Peyer's patch (tissue), 4 donors: ENCODE results near the gene TSPAN9. TPM values are rescaled to one million over a fixed set of nuclear protein-coding genes. Genes with fewer than 3 reads are reported as not detected.

Source experiments
- DNase-seq, 3 donors: peaks; one replicate each; pipeline ENCODE4 v3.0.0-alpha.2; 2017 to 2019
- H3K27ac ChIP-seq, 4 donors: fragments of 200-600 bp; sonication (generic); one replicate each; pipeline ENCODE4 v1.5.1; 2016 to 2019
- H3K27me3 ChIP-seq, 2 donors: fragments of 200-600 bp; sonication (generic); one replicate each; pipeline ENCODE4 v1.5.1; 2019
- H3K36me3 ChIP-seq, 3 donors: fragments of 200-600 bp; sonication (generic); one replicate each; pipeline ENCODE4 v1.5.1; 2016 to 2019
- H3K4me1 ChIP-seq, 4 donors: fragments of 200-600 bp; sonication (generic); one replicate each; pipeline ENCODE4 v1.5.1; 2016 to 2019
- H3K4me3 ChIP-seq, 4 donors: fragments of 200-600 bp; sonication (generic); 1 replicate in 3 of 4; 2 replicates in 1 of 4; pipeline ENCODE4 v1.5.1; 2016 to 2019; ENCODE audit warnings: mild to moderate bottlenecking in 1 of 4
- H3K9me3 ChIP-seq, 4 donors: fragments of 200-600 bp; sonication (generic); one replicate each; pipeline ENCODE4 v1.5.1; 2016 to 2019; ENCODE audit warnings: mild to moderate bottlenecking in 1 of 4
- CTCF ChIP-seq, 6 experiments: fragments of 450-650 bp in 4 of 6; fragments of 200-600 bp in 2 of 6; sonication (generic) in 1 of 6; IDR thresholded peaks; one replicate each; pipeline ENCODE4 v1.5.1; 2017 to 2019; ENCODE audit warnings: antibody characterized with exemption in 6 of 6, mild to moderate bottlenecking in 3 of 6, moderate library complexity in 1 of 6
- POLR2A ChIP-seq, 2 donors: fragments of 450-650 bp; IDR thresholded peaks; one replicate each; pipeline ENCODE4 v1.5.1; 2017; ENCODE audit warnings: antibody characterized with exemption in 2 of 2, mild to moderate bottlenecking in 2 of 2, moderate library complexity in 2 of 2
- total RNA-seq, 4 donors: library from RNA; depleted of rRNA; stranded (reverse); fragments of >200 nt; gene quantifications; one replicate each; pipeline ENCODE4 v1.1.0, GENCODE V29; 2016

Gene TSPAN9
- total RNA-seq, 4 donors from 2014 or later, result 7.5 to 23.9 (median 11.8) TPM

DNA sequence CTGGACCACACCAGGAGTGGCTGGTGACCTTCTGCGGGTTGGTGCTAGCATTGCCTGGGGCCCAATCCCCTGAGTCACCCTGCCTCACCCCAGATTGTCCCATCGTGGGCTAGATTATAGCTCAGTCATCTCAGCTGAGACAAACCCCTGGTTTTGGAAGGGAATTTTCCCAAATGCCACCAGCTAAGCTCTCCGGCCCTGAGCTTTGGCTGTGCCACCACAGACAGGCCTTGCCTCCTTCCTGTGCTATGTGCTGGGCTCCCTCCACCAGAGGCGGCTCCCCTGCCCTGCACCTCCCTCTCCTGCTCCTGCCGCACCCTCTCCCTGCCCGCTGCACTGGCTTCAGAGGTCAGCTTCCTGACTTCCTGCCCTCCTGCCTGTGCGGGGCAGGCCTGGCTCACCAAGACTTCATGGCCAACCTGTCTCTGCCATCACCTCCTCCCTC lies 196.3 kb downstream of the TSPAN9 start:
- no peaks in the 10 kb centered on the region for H3K36me3 ChIP-seq
- H3K27ac ChIP-seq, result no peak overlapping the region
- DNase-seq, result no peak

DNA sequence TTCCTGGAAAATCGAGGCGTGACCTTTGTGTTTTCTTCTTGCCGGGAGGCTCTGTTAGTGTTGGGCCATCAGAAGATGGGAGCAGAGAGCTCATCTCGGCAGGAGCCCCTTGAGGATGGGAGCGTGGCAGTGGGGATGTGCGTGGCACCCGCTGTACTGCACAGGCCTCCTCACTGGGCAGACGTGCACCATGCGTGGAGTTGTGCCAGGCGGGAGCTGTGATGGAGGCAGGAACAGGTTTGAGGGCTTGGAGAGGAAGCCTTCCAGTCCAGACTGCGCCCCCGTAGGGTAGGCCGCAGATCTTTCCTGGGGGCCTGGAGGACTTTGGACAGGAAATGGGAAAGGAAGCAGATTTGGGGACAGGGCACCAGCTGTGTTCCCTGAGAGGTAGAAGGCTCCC lies 197.5 kb downstream of the TSPAN9 start:
- Histone ChIP-seq H3K36me3 (no peaks in the 10 kb centered on the region), H3K4me3 (no peak overlapping the region), H3K27ac (no peak overlapping the region), H3K9me3 (no peaks in the 10 kb centered on the region), H3K4me1 (no peaks in the 10 kb centered on the region), H3K27me3 (no peaks in the 10 kb centered on the region)
- no peak for TF ChIP-seq CTCF (IDR thresholded peaks at IDR 0.05)
- no peak for TF ChIP-seq POLR2A (IDR thresholded peaks at IDR 0.05)
- DNase-seq, result no peak

More for the DNA sequence above, 196.3 kb downstream of the TSPAN9 start:
- Histone ChIP-seq H3K4me3 (no peak overlapping the region), H3K4me1 (no peaks in the 10 kb centered on the region), H3K27me3 (no peaks in the 10 kb centered on the region), H3K9me3 (no peaks in the 10 kb centered on the region)
- TF ChIP-seq POLR2A (IDR thresholded peaks at IDR 0.05), result no peak
- TF ChIP-seq CTCF (IDR thresholded peaks at IDR 0.05), result no peak

DNA sequence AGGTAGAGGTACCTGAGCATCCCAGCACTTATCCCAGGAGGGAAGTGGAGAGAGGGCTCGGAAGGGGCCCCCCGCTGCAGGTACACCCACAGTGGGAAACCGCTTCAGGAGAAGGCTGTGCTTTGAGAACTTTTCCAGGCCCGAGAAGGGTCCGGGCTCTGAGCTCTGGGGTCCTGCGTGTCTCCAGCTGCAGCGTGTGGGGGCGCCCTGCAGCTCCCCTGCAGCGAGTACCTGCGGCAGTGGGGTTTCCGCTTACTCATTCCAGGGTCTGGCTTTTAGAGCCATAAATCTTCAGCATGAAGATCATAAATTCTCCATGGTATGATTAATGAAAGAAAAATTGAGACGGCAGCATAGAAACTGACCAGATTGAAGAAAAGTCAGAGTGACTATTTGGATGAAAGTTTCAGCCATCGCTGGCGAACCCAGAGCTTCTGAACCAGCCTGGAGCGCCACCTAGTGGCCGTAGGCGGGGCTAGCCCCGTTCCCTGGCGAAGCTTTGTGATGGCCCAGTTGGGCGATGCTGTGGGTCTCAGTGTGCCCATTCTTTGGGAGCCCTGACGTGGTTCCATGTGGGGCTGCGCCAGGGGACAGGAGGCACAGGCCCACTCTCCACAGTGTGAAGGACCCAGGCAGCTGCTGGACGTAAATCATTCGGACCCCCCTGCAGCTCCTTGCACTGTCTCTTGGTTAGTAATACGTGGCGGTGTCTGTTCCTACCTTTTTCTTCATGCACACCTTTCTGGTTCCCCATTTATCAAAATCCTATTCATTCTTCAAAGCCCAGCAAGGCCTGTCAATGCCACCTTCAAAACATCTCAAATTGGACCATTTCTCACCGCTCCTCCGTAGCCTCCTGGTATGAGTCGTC lies 198.2 kb downstream of the TSPAN9 start:
- Histone ChIP-seq H3K9me3 (no peaks in the 10 kb centered on the region), H3K27me3 (no peaks in the 10 kb centered on the region), H3K4me1 (no peaks in the 10 kb centered on the region), H3K36me3 (no peaks in the 10 kb centered on the region), H3K4me3 (no peak overlapping the region), H3K27ac (no peak overlapping the region)
- peak; percentile 41 to 85 (median 79) for DNase-seq
- TF ChIP-seq POLR2A (IDR thresholded peaks at IDR 0.05) (no peak), CTCF (IDR thresholded peaks at IDR 0.05) (peak; percentile 26 to 91 (median 86))

GRCh38 chr12:3276226-3276625 lies 199.0 kb downstream of the TSPAN9 start:
- no peak for TF ChIP-seq CTCF (IDR thresholded peaks at IDR 0.05)
- no peak for TF ChIP-seq POLR2A (IDR thresholded peaks at IDR 0.05)
- Histone ChIP-seq H3K9me3 (no peaks in the 10 kb centered on the region), H3K4me3 (no peak overlapping the region), H3K27me3 (no peaks in the 10 kb centered on the region), H3K36me3 (peaks cover 0 to 2% (median 0%) of the 10 kb centered on the region in 3 donors), H3K27ac (no peak overlapping the region), H3K4me1 (no peaks in the 10 kb centered on the region)
- DNase-seq, result no peak

DNA sequence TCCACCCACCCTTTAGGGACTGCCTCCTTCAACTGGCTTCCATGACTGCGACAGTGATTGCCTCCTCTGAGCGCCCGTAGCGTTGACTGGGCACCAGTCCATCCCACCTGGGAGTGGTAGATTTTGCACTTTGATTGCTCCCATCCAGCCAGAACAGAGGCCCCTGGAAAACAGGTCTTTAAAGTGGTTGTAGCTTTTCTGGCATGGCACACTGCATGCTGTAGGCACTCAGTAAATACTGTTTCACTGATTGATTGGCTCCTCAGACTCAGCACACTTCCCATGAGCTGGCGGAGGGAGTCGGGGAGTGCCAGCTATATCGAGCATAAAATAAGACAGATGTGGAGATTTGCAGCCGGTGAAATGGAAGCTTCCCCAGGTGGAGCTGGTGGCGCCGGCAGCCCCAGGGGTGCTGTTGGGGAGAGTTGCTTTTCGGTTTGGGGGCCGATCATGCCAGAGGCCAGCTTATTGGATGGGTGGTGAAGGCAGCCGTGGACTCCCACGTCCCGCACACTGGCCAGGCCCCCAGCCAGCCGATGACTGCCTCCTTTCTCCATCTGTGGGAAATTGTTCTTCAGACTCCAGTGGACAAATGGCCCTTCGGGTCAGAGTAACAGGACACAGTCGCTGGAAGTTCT lies 200.2 kb downstream of the TSPAN9 start:
- no peaks in the 10 kb centered on the region for H3K9me3 ChIP-seq
- peaks cover 0 to 9% (median 0%) of the 10 kb centered on the region in 3 donors for H3K36me3 ChIP-seq
- H3K27me3 ChIP-seq, result no peaks in the 10 kb centered on the region
- no peak for DNase-seq
- no peak overlapping the region for H3K27ac ChIP-seq
- no peak for TF ChIP-seq POLR2A (IDR thresholded peaks at IDR 0.05)
- no peak for TF ChIP-seq CTCF (IDR thresholded peaks at IDR 0.05)
- no peaks in the 10 kb centered on the region for H3K4me1 ChIP-seq
- no peak overlapping the region for H3K4me3 ChIP-seq
